Forelimb muscle (tissue), 1 donor: Measurements from ENCODE around the gene NFIB. TPM values are rescaled to one million over a fixed set of nuclear protein-coding genes. Genes with fewer than 3 reads are reported as not detected.

Source experiments
- DNase-seq: peaks from one replicate; pipeline ENCODE4 v3.0.0-alpha.2; 2013; ENCODE audit warnings: low read depth
- polyA plus RNA-seq: library from polyadenylated mRNA; unstranded; fragments of 120-200 nt; gene quantifications from one replicate; pipeline ENCODE4 v1.2.1, GENCODE V29; 2013; ENCODE audit not compliant: insufficient read length

NFIB gene
- polyA plus RNA-seq, 1 donor = 82.4 TPM

DNA sequence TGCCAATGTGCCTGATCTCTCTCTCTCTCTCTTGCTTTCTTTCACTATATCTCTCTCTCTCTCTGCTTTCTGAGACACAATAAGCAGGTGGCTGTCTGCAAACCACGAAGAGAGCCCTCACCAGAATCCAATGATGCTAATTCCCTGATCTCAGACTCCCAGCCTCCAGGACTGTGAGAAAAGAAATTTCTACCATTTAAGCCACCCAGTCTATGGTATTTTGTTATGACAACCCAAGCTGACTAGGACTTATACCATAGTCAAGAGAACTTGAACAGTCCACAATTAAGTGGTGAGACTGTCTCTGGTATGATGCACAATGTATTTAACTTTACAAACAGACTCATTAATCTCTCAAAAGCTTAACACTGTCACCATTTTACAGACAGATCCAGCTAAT, 67.0 kb downstream of the NFIB start:
- no peak for DNase-seq

DNA sequence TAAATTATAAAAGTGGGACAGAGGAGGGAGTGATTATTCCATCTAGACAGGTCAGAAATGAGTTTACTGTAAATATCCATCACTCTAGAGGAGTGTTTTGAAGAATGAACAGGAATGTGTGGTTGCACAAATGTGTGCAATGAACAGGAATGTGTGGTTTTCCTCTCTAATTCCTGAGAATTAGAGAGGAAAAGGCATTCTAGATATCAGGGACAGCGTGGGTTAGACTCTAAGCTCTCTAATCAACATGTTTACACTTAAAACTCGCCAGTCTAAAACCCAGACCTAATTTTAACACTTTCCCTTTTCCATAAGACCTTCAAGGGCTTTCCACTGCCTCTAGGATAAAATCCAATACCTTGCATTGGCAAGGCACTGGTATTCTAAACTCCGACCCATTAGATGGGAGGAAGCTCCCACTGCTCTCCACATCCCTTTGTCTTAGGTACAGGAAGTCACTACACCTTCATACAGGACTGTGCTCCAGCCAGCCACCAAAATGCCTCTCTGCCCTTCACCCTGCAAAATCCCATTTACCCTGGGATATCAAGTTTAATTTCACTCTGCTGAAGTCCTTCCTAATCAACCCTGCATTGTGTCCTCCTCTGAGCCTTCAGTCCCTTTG, 67.9 kb downstream of the NFIB start:
- DNase-seq = no peak

DNA sequence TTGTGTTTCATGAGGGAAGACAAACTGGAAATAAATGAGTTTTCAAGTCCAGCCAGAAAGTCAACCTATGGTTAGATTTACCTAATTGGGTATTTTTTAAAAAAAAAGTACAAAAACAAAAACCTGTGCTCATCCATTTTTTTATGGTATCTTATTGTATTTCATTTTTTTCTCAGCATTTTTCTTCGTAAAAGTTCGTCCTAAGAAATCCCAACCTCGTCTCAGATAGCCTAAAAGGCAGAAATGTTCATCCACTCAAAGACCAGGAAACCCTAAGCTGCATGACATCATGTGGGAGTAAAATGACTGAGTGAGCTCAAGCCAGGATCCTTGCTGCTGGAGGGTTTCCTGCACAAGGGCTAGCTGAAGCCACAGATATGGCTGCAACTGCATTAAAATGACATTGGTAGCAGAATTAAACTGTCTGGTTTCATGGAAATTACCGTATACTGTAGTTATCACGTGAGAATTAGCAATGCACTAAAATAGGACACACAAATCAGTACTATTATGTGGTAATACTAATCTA, 70.4 kb downstream of the NFIB start:
- DNase-seq = no peak

DNA sequence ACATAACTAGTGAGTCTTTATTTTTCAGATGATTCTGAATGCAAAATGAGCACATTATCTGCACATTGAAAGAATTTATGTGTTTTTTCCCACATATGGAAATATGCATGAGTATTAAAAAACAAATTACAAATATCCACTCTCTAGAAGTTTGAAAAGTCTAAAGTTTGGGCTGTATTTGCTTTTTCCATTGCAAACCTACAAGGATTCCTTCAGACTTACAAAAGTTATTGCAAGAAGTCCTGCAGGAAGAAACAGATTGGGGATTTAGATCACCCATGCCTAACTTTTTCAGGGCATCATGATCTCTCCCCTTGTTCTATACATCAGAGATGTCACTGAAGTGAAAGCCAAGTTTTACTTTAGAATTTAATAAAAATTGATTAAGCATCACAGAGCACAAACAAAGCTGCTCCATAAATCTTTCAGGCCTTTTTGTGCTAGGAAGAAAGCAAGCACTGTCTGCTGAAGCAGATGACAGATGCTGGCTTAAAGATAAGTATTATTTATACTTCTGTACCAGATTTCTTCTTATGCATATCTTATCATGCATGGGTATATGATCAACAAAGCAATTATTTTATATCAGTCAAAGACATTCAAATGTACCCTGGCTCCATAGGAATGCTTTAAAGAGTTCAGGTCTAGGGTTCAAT, 71.7 kb downstream of the NFIB start:
- no peak for DNase-seq

DNA sequence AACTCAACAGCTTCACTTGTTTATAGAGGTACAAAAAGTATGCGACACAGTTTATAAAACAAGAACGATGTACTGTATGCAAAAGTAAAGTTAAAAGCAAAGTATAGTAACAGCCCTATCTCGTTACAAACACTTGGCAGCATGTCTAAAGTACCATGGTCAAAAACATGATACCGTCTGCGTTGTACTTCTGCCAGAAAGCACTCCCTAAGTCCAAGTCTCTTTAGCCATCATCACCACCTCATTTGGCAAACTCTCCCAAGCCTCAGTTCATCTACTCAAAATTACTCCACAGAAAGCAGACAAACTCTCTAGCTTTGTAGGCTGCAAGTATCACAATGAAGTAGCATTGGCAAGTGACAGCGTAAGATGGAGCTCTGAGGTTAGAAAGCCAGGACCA, 73.4 kb downstream of the NFIB start:
- no peak for DNase-seq

DNA sequence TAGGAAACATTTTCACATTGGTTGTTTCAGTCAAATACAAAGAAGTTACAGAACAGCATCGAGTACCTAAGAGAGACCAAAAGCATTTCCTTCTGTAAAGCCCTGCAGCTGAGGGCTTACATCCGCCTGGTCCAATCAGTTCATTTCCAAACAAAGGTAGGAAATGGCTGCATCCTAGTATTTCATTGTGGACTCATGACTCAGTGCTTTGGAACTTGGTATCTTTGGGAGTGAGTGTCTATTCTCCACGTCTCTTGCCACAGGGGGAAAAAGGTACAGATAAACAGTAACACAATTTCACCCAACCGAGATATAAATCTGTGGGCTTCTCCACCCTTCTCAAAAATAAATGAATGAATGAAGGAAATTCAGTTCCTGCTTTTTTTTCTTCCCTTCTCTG, 75.4 kb downstream of the NFIB start:
- no peak for DNase-seq

DNA sequence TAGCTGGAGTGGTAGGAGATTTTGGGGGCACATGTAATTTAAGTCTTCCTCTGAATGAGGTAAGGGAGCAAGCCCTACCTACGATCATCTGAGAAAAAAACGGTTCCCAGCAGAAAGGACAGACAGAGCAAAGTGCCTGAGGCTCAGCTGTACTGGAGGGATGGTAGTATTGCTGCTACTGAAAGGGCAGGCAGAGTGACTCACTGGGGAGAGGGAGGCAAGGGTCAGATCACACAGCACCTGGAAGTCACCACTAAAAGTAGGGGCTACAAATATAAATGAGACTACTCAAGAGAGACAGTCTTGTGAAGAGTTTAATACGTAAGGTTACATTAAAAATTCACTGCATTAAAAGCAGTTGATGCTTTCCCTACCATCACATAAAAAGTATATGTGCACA, 75.9 kb downstream of the NFIB start:
- DNase-seq = no peak

DNA sequence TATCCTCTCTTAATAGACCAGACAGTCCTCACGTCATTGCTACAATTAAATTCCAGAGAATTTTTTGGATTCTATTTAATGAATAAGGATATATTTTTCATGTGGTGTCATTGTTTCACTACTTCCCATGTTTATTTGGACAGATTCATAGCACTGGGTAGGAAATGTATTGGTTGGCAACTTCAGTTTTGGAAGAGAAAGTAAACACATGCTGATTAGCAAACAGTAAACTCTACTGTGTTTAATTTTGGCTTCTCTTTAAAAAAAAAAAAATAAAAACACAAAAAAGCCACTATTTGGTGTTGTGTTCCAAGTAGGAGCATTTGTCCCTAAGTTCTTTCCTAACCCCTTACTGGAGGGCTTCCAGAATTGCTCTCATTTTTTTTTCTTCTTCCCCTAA, 77.3 kb downstream of the NFIB start:
- DNase-seq = no peak

DNA sequence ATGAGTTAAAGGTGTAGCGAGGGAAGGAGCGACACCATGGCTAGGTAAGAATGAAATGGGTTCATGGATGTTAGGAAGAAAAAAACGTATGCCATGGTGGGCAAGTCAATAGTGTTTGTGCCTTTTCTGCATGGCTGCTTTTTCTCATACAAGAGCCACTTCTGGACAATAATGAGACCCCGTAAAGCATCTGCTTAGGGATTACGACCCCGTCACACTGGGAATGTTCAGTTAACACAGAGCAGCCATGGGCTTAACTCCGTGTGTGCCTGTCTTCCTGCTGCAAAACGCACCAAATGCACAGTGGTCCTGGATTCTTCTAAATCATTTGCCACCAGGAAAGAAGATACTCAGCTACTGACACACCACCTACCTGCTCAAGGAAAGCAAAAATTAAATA, 81.8 kb downstream of the NFIB start:
- no peak for DNase-seq

DNA sequence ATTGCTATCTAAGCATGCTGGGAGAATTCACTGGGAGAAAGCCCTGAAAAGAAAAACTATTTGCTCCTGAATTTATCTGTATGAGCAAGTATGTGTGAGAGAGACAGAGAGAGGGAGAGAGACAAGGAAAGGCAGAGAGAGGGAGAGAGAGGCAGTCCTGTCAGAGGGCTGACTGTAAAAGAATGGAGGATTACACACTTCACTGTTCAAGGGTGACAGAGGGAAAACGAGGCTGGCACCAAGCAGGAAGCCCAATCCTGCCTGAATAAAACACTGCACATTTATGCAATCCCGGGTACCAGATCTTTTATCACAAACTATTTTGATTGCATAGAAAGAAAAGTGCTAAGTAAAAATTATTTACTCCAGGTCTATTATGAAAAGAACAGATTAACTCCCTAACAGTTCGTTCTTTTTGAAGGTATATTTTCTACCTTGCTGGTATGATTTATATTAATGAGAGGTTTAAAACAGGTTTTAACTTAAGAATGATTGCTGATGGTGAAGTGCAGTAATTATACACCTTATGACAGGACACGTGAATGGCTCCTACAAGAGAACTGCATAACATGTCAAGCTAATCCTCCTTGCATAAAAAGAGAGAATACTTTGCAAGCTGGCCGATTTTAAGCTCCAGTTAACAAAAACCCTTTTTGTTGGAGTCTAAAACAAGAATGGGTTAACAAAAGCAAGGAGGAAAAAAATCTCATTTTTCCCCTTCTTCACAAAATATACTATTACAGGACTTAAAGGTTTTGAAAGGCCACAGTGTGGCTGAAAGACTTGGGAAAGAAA, 82.5 kb downstream of the NFIB start:
- no peak for DNase-seq

DNA sequence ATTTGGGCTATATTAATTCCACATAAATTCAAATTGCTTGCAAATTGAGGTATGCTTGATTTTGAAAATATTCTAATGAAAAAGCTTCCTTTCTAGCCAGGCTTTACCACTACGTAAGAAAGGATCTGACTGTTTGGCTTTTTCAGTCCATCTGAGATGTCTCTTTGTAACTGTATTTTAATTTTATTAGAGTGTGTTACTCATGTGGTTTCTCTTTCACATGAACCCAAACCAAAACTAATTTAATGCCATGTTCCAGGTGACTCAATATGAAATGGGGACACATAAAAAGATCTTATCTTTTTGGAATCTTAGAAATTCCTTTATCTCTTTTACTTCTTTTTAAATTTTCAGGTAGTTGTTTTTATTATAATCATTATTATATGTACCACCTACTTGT, 85.3 kb downstream of the NFIB start:
- no peak for DNase-seq

DNA sequence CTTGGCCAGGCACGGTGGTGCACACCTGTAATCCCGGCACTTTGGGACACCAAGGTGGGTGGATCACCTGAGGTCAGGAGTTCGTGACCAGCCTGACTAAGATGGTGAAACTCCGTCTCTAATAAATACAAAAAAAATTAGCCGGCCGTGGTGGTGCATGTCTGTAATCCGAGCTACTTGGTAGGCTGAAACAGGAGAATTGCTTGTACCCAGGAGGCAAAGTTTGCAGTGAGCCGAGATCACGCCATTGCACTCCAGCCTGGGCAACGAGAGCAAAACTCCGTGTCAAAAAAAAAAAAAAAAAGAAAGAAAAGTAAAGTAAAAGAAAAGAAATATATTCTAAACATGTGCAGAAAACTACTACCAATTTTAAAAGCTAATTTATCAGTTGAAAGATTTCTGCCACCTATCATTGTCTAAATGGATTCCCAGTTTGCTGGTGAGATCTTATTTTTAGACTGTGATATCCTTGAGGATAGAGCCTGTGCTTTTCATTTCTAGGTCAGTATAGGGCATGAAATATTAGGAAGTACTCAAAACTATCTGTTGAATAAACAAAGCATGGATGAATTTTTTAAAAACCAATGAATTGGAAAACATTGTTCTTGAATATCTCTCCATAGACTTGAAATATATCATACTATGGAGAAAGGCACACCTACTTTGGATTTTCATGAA, 86.9 kb downstream of the NFIB start:
- no peak for DNase-seq

DNA sequence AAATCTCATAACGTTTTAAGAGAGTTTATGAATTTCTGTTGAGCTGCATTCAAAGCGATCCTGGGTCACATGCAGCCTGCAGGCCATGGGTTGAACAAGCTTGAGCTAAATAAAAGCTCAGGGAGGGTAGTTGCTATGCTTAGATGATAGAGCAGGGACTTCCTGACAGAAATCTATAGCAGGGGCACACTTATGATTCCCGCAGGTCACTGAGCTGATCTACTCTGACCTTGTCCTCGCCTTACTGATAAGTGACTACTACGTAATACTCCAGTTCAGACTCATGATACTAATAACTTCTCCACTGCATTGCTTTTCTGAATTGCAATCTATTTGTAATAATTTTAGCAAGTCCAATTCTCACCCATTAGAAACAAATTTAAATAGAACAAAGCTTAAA, 90.9 kb downstream of the NFIB start:
- DNase-seq = no peak

DNA sequence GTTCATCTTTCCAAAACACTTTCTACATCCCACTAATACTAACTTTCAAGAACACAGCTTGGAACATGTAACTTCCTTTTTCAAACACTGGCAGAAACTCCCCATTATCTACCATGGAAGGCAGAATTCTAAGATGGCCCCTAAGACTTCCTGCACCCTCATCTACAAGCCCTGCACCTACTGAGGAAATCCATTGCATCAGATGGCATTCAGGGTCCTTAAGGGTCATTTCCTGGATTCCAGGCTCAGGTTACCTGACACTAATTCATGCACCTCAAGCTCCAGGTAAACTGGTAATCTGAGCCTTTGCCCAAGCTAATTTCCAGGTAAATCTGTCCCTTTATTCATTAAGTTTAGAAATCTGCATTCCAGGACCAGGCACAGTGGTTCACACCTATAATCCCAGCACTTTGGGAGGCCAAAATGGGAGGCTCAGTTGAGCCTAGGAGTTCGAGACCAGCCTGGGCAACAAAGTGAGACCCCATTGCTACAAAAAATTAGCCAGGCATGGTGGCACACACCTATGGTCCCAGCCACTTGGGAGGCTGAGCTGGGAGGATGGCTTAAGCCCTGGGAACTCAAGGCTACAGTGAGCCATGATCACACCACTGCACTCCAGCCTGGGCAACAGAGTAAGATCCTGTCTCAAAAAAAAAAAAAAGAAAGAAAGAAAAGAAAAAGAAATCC, 91.6 kb downstream of the NFIB start:
- no peak for DNase-seq

DNA sequence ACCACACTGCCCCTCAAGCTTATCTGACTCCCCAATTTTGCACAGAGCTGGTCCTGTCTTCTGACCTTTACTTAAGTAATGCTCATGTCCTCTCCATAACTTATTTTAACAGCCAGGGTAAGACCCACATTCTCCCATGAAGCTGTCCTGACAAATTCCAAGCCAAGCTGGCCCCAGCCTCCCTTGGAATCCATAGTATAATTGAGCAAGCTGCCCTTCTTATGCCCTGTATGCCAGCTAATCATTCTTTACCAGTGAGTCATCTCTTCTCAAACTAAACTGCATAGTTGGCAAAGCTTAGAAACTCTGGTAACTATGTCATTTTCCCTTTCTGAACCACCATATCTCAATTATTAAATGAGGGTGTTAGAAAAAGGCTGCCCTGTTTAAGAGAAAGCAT, 92.4 kb downstream of the NFIB start:
- DNase-seq = no peak

DNA sequence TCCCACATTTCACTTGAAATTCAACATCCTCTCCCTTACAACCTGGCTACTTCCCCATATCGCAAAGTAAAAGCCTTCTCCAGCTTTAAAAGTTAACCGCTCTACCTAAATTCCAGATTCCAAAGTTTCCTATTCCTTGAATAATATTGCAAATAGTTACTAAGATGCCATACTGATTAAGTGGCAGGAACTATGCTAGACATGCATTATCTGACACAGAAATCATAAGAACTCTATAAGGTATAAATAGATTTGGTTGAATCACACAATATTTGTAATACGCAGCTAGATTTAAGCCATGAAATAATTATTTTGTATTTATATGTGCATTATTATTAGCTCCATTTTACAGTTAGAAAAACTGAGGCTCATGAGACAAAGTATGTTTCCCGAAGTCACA, 92.8 kb downstream of the NFIB start:
- no peak for DNase-seq

DNA sequence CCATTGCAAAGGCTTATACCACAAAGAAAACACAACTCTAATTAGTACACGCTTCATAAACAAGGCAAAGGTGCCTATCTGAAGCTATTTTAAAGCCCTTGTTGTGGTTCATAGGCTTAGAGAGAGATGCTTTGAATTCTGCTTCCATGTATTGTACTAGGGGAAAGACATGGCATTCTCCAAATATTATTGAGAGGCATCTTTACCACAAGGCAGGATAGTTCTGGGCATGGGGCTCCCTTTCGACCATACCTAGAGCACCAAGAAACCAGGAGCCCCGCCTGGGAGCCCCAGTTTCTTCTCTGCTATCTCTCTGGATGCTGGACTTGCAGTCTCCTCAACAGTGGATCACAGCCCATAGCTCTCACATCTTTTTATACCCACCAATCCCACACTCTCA, 93.7 kb downstream of the NFIB start:
- DNase-seq = no peak

DNA sequence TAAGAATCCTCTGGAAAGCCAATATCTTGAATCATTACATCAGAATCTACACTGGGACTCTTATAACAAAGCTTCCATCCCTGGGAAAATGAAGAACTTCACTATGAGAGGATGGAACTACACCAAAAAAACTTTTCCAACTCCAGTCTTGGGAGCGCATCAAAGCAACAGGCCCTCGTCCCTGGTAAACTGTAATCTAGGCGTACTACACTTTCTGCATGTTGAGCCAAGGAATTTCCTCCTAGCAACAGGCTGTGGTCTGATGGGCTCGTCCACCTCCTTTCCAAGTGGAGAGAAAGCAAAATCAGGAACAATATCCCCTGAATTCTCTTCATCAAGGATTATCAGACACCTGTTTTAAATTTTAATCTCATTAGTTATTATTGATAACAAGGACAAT, 94.1 kb downstream of the NFIB start:
- DNase-seq = no peak

DNA sequence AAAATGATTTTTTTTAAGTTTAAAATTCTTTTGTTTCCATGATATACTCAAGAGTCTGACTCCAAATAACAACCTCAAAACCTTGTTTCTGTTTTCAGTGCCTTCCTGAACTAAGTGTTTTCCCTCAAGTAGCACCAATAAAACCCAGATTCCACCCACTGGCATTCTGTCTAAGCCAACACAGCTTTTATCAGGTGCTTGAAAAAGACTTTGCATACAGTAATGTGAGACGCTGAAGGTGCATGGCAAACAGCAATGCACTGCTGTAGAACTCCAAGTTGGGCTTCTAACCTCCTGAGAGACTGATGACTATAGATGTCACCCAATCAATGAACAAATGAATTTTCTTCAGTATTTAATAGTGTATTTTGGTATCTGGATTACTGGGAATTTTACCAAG, 95.7 kb downstream of the NFIB start:
- DNase-seq = no peak

DNA sequence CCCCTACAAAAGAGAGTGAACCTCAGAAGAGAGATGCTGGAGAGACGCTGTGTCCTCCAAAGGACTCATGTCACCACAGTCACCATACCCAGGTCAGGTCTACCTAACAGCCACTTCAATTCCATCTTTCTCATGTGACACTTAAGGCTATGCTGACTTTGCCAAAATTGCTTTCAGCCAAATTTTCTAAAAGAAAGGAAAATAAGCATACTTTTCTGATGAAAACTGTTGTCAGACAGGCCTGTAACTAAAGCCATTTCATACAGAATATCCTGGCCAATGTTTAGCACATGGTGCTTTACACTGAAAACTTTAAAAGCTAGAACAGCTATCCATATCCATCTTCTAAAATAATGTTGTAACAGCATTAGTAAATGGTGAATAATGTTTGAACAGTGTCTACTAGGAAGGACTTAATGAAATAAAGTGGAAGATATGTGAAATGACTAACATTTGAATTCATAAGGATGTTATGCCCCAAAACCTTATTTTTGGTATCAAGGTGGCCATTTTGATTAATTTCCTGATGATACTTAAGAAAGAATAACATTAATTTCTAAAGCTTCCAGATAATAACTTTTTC, 97.2 kb downstream of the NFIB start:
- DNase-seq = no peak

DNA sequence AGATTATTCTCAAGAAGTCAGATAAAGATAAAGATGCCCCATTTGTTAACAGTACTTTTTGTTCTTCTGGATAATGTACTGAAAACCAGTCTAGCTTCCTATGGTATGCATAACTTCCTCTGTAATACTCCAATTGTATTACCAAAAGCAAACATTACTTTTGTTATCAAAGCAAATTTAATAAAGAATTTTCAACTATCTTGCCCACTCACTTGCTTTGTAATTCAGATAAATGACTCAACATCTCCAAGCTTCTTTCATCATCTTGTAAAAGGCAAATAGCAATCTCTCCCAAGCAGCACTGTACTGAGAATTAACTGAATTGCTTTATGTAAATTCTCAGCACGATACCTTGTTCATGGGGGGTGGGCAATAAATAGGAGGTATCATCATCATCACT, 98.3 kb downstream of the NFIB start:
- no peak for DNase-seq
